NCI-H446 treated with DMSO at 0.1 percent for 48 hours (cell line): Measurements from ENCODE around the gene MYCBP2.
A peak's percentile ranks its signal among the peaks of the same experiment; 100 is the strongest.
"Not testable (repeated sequence)": the region's sequence is repeated elsewhere in the genome, so short reads cannot be mapped to it uniquely, and the experiment has no call there.

Experiments
- DNase-seq: peaks from one replicate; lab custom pipeline; 2025; lab: John Stamatoyannopoulos, UW

MYCBP2 gene

GRCh38 chr13:77338329-77338728, 11.4 kb upstream of the MYCBP2 start:
- no peak for DNase-seq

GRCh38 chr13:77337159-77337558, 10.3 kb upstream of the MYCBP2 start:
- no peak for DNase-seq

- no peak for DNase-seq
Observed at GRCh38 chr13:77335543-77335942, 8.6 kb upstream of the MYCBP2 start.

GRCh38 chr13:77333594-77333993, 6.7 kb upstream of the MYCBP2 start:
- no peak for DNase-seq

GRCh38 chr13:77331421-77331820, 4.5 kb upstream of the MYCBP2 start:
- no peak for DNase-seq

- DNase-seq, result no peak
Observed at GRCh38 chr13:77329911-77330584, 3.2 kb upstream of the MYCBP2 start.

- DNase-seq, result peak; percentile 74
Observed at GRCh38 chr13:77329133-77329910, 2.4 kb upstream of the MYCBP2 start.

- no peak for DNase-seq
Observed at GRCh38 chr13:77328819-77329132, 1.9 kb upstream of the MYCBP2 start.

GRCh38 chr13:77325371-77325980, 1.4 kb downstream of the MYCBP2 start:
- no peak for DNase-seq

- DNase-seq, result no peak
Observed at GRCh38 chr13:77323858-77324257, 3.0 kb downstream of the MYCBP2 start.

GRCh38 chr13:77319536-77319935, 7.4 kb downstream of the MYCBP2 start:
- no peak for DNase-seq

GRCh38 chr13:77318741-77319140, 8.2 kb downstream of the MYCBP2 start:
- DNase-seq, result no peak

GRCh38 chr13:77316430-77316829, 10.5 kb downstream of the MYCBP2 start:
- DNase-seq, result no peak

- not testable (repeated sequence) for DNase-seq
Observed at GRCh38 chr13:77315509-77315908, 11.4 kb downstream of the MYCBP2 start.

GRCh38 chr13:77313923-77314322, 13.0 kb downstream of the MYCBP2 start:
- DNase-seq, result no peak

GRCh38 chr13:77312311-77312710, 14.6 kb downstream of the MYCBP2 start:
- DNase-seq, result no peak

- no peak for DNase-seq
Observed at GRCh38 chr13:77310579-77311279, 16.2 kb downstream of the MYCBP2 start.

GRCh38 chr13:77310161-77310560, 16.7 kb downstream of the MYCBP2 start:
- no peak for DNase-seq

GRCh38 chr13:77309254-77309653, 17.6 kb downstream of the MYCBP2 start:
- no peak for DNase-seq

GRCh38 chr13:77306458-77306857, 20.4 kb downstream of the MYCBP2 start:
- DNase-seq, result no peak

GRCh38 chr13:77305266-77305665, 21.6 kb downstream of the MYCBP2 start:
- no peak for DNase-seq

GRCh38 chr13:77300176-77301037, 26.5 kb downstream of the MYCBP2 start:
- DNase-seq, result no peak
